Activated CD4-positive, alpha-beta T cell treated with anti-CD3 and anti-CD28 coated beads for 36 hours (primary cell): ENCODE data around the gene TUBB2B. TPM values are rescaled to one million over a fixed set of nuclear protein-coding genes. Genes with fewer than 3 reads are reported as not detected.
"Not testable (repeated sequence)": the region's sequence is repeated elsewhere in the genome, so short reads cannot be mapped to it uniquely, and the experiment has no call there.

Experiments
- ATAC-seq: fragments of 200-7000 bp; cut with Tn5 transposase; one replicate; pipeline ENCODE4 v1.10.0; 2021; ENCODE audit warnings: mild to moderate bottlenecking, moderate library complexity
- CTCF ChIA-PET: fragments of 350-600 bp; sonication (Branson Sonifier 250); formaldehyde crosslinking; loops from one replicate; lab custom pipeline; 2021; ENCODE audit warnings: antibody characterized with exemption; lab: Charles Lee
- POLR2A ChIA-PET: fragments of 350-600 bp; sonication (Branson Sonifier 250); formaldehyde crosslinking; loops from one replicate; lab custom pipeline; 2021; ENCODE audit warnings: antibody characterized with exemption, inconsistent platforms; lab: Charles Lee
- DNase-seq: peaks from one replicate; pipeline ENCODE4 v3.0.0-alpha.2; 2020
- H3K27ac Mint-ChIP-seq: one replicate; pipeline ENCODE4 v1.8.0; 2021; ENCODE audit warnings: mixed read lengths
- H3K27me3 Mint-ChIP-seq: one replicate; pipeline ENCODE4 v1.8.0; 2021; ENCODE audit warnings: mixed read lengths
- H3K36me3 Mint-ChIP-seq: one replicate; pipeline ENCODE4 v1.8.0; 2021; ENCODE audit warnings: low read depth, mixed read lengths
- H3K4me1 Mint-ChIP-seq: one replicate; pipeline ENCODE4 v1.8.0; 2021; ENCODE audit warnings: mixed read lengths
- H3K4me3 Mint-ChIP-seq: one replicate; pipeline ENCODE4 v1.8.0; 2021; ENCODE audit warnings: mild to moderate bottlenecking, moderate library complexity, mixed read lengths
- H3K9me3 Mint-ChIP-seq: one replicate; pipeline ENCODE4 v1.8.0; 2021; ENCODE audit warnings: low read depth, mixed read lengths
- intact Hi-C, 2 experiments: fragments of 100-400 bp; cut with DNase I in 1 of 2; cut with micrococcal nuclease in 1 of 2; formaldehyde crosslinking; loops; one replicate each; pipeline versions ENCODE4 v1.14.2 to v1.15.1; 2022 to 2024; cut with DNase I, micrococcal nuclease
- total RNA-seq, 2 experiments: library from RNA; stranded (reverse); gene quantifications; one replicate each; pipeline ENCODE4 v1.2.3, GENCODE V29; 2021

The TUBB2B gene
- total RNA-seq, 2 experiments from 2014 or later: 0.09 TPM; not detected in 1

GRCh38 chr6:3183066-3183465 lies 44.4 kb downstream of the TUBB2B start:
- intact Hi-C loops: no loop called here

GRCh38 chr6:3181105-3181504 lies 46.3 kb downstream of the TUBB2B start:
- Mint-ChIP-seq H3K9me3 (no peaks in the 10 kb centered on the region), H3K27me3 (peaks cover 11% of the 10 kb centered on the region), H3K4me3 (no peak overlapping the region), H3K36me3 (no peaks in the 10 kb centered on the region), H3K4me1 (peaks cover 2% of the 10 kb centered on the region), H3K27ac (no peak overlapping the region)
- intact Hi-C loops: no loop called here
- ChIA-PET POLR2A (no interaction called here), CTCF (interaction anchor here (0.7 kb wide), 1 partner anchor 39 kb away, joined by 3 read pairs; no protein-coding TSS in a partner anchor)
- no peak for DNase-seq
- ATAC-seq: no peak

More at GRCh38 chr6:3183066-3183465, 44.4 kb downstream of the TUBB2B start:
- Mint-ChIP-seq H3K36me3 (no peaks in the 10 kb centered on the region), H3K9me3 (no peaks in the 10 kb centered on the region), H3K27ac (no peak overlapping the region), H3K27me3 (peaks cover 12% of the 10 kb centered on the region), H3K4me1 (no peaks in the 10 kb centered on the region), H3K4me3 (no peak overlapping the region)
- no peak for DNase-seq
- POLR2A ChIA-PET: no interaction called here
- CTCF ChIA-PET: no interaction called here
- no peak for ATAC-seq

- H3K4me3 Mint-ChIP-seq, POLR2A ChIA-PET, H3K36me3 Mint-ChIP-seq, H3K27me3 Mint-ChIP-seq, ATAC-seq, CTCF ChIA-PET, H3K9me3 Mint-ChIP-seq, H3K27ac Mint-ChIP-seq, H3K4me1 Mint-ChIP-seq: not testable (repeated sequence)
- peak; percentile 19 for DNase-seq
- intact Hi-C loops: loop anchor here (1.0 kb wide), 1 partner anchor 24 kb away; no protein-coding TSS in a partner anchor
Observed at GRCh38 chr6:3179945-3180344, 47.5 kb downstream of the TUBB2B start.

- H3K4me3 Mint-ChIP-seq, POLR2A ChIA-PET, CTCF ChIA-PET, ATAC-seq, H3K36me3 Mint-ChIP-seq, H3K27ac Mint-ChIP-seq, intact Hi-C loops, H3K27me3 Mint-ChIP-seq, H3K9me3 Mint-ChIP-seq, H3K4me1 Mint-ChIP-seq, DNase-seq: not testable (repeated sequence)
Observed at GRCh38 chr6:3178666-3179065, 48.8 kb downstream of the TUBB2B start.

GRCh38 chr6:3176562-3177355 lies 50.7 kb downstream of the TUBB2B start:
- Mint-ChIP-seq H3K4me1 (peaks cover 2% of the 10 kb centered on the region), H3K9me3 (no peaks in the 10 kb centered on the region), H3K27ac (no peak overlapping the region), H3K36me3 (no peaks in the 10 kb centered on the region), H3K4me3 (no peak overlapping the region), H3K27me3 (peaks cover 5% of the 10 kb centered on the region)
- peak; percentile 76 for DNase-seq
- ChIA-PET CTCF (interaction anchor here (1.0 kb wide), 1 partner anchor 74 kb away, joined by 5 read pairs; no protein-coding TSS in a partner anchor), POLR2A (no interaction called here)
- intact Hi-C loops: no loop called here
- ATAC-seq: peak; percentile 96

- CTCF ChIA-PET: no interaction called here
- ATAC-seq: no peak
Observed at GRCh38 chr6:3175715-3176402, 51.6 kb downstream of the TUBB2B start.

More at GRCh38 chr6:3175715-3176402, 51.6 kb downstream of the TUBB2B start:
- Mint-ChIP-seq H3K4me1 (peaks cover 2% of the 10 kb centered on the region), H3K4me3 (no peak overlapping the region), H3K27ac (no peak overlapping the region), H3K9me3 (no peaks in the 10 kb centered on the region), H3K36me3 (no peaks in the 10 kb centered on the region), H3K27me3 (peaks cover 5% of the 10 kb centered on the region)
- DNase-seq: no peak
- POLR2A ChIA-PET: no interaction called here
- intact Hi-C loops: no loop called here

Other genes starting within 250 kb of the TUBB2B start
- 10 to 100 TPM; 40.7 to 44.2 TPM for gene NQO2, start 227.8 kb downstream of the TUBB2B start, total RNA-seq
- gene RIPK1, start 159.2 kb downstream of the TUBB2B start, total RNA-seq: 10 to 100 TPM; 17.4 to 19.3 TPM
- 10 to 100 TPM; 15.8 to 16.7 TPM for gene BPHL, start 108.9 kb downstream of the TUBB2B start, total RNA-seq
- 1 to 10 TPM; 1.7 to 1.8 TPM for gene TUBB2A, start 70.1 kb downstream of the TUBB2B start, total RNA-seq
- 10 to 100 TPM; 22.2 to 23.2 TPM for gene PSMG4, start 31.3 kb upstream of the TUBB2B start, total RNA-seq
- under 1 TPM; 0.37 to 0.39 TPM for gene SLC22A23, start 229.4 kb upstream of the TUBB2B start, total RNA-seq